ENCODE measurements around the gene TDRD5. TPM values are rescaled to one million over a fixed set of nuclear protein-coding genes. Genes with fewer than 3 reads are reported as not detected.

The TDRD5 gene, protein sequence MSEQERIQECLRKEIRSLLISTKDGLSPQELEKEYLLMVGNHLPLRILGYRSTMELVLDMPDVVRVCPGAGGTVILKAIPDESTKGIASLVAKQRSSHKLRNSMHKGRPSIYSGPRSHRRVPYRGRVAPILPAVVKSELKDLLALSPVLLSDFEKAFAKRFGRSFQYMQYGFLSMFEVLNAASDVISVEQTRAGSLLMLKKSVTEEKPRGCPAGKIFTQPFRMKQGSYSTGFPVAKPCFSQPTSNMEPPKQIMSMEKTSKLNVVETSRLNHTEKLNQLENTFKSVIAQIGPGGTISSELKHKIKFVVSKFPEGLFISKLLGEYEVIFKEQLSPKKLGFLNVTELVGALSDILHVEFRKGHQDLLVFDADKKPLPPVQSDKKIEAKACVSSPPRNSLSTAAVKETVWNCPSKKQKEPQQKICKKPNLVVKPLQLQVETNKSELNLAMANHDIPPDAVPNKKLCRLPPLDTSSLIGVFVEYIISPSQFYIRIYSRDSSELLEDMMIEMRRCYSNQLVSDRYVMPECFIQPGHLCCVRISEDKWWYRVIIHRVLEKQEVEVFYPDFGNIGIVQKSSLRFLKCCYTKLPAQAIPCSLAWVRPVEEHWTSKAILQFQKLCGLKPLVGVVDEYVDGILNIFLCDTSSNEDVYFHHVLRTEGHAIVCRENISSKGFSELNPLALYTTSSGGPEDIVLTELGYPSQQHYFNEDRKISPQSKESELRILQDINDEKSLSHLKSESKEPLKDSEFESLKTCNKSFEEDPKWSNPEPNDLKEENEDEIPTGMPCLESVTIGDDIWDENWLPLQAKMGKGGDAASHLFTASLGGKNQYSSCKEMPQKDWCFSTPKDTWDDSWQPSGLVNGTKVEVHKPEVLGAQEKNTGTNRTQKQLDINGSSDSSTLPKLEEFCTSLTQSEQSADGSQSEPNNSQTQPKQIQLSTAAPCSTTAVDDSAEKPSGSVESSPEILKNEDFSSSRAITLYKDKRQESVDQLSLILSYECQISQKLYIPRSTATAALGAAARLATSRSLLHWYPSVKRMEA
- total RNA-seq (ENCODE audit: insufficient read depth, low replicate concordance), result not detected

DNA sequence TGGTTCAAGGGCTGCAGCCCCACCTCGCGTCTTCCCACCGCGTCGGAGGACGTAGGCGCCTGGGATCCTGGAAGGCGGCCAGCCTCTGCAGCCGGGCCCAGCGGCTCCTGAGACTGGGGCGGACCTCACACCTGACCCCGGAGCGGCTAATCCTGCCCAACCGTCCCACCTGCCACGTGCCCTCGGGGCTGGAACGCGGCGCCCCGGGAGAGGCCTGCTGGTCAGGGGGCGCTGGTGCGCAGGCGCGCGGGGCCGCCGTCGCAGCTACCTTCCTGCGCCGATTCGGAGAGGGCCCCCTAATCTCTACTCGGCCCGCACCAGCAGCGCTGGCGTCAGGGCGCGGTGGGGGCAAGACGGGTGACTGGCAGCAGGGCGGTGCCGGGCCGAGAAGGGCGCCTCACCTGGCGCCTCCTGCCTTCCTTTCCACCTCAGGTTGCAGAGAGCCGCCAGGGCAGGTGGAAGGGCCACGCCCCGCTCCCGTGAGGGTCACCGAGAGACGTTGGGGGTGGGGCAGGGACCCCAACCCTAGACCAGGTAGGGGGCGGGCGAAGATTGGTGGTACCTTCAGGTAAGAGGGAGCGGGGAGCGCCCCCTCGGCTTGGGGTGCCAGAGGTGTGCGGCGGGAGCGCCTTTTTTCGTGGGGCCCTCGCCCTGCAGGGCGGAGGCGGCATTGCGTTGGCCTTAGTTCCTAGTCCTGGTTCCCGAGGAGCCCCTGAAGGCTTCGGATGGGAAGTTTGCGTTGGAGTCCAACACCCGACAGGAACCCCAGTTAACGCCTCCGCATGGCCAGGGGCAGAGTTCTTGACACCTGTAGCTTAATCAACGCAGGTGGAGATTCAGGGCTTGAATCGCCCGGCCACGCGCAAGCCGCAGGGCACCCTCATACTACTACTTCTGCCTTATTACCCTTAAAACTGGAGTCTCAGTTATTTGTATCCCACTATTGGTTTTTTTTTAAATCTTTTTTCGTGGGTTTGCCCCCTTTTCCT lies at the start of gene TDRD5:
TSS of gene TDRD5 (plus strand) at position 241 of the 989 bp plus-strand sequence. CDS start 784 bp downstream, outside the sequence.
- peak; percentile 5 for DNase-seq (ENCODE audit: low spot score)

DNA sequence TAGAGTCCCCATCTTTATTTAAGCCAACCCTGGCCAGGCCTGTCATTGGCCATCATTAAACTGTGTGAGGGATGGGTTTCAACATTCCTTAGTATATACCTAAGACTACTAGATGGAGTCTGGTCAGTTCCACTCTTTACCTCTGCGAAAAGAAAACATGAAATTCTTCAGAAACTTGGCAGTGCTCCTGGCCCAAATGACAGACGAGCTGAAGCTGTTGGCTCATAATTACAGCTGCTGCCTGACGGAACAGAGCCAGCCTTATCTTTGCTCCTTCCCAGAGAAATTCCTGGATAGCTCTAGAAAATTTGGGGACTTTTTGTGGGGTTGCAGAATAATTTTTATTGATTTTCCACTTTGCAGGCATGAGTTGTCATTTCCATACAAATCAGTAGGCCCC lies 46.3 kb upstream of the TDRD5 start:
- no peak for DNase-seq (ENCODE audit: low spot score)

DNA sequence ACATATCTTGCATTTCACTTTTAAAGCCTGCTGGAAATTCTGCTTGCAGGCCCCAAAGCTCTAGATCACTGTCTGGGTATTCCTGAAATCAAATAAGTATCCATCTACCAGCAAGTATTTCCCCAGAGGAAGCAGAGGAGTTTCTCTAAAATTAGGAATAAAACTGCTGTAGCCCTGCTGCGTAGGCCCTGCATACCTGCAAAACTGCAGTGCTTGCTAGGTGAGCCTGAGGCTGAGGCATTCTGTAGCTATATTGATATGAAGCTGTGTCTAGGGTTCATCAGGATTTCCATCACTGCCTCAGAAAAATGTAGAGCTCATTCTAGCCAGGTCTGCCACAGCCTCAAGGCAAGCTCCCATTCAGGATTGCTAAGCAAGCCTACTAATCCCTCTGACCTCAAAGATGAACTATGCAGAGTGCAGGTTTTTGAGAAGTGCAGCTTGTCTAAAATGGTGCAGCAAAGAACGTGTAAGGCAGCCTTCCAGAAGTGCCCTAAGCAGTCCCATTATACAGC lies 44.6 kb upstream of the TDRD5 start:
- no peak for DNase-seq (ENCODE audit: low spot score)

DNA sequence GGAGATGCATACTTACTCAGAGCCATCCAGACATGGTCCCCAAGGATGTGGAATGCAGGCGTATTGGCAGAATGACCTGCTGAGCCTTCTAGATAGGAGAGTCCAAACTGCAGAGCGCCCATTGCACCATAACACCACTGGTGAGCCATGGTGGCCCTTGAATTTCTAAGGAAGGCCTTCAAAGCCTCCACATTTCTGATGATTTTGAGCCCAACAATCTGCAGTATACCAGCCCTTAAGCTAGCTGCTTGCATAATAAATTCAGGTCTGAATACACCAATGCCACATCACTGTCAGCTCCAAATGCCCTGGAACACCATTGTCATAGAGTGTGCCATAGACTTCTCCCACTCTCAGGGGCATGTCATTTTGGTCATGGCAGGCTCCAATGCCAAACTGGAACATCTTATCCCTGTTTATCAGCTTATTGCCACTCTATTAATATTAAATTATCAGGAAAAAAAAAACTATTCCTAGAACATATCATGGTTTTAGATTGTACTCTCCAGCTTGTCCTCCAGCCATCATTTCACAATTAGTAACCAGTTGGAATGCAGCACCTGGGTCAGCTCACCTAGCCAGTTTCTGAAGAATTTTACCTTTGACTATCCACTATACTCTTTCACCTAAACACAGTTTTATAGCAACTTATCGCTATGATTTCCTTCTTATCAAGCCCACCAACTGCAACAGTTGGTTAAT lies 42.8 kb upstream of the TDRD5 start:
- no peak for DNase-seq (ENCODE audit: low spot score)

DNA sequence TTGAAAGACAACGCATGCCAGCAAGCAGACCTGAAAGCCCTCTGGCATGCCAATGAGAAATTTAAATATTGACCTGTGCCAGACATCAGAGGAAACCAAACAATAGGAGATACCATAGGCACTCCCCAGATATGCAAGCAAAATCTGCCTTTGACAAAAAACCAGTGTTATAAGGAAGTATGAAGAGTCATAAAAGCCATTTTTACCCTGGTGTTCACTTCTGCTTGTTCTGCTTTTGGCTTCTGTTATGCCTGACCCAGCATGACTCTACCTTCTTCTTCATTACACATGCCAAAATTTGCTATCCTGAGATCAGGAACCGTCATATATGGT lies 42.3 kb upstream of the TDRD5 start:
- no peak for DNase-seq (ENCODE audit: low spot score)

DNA sequence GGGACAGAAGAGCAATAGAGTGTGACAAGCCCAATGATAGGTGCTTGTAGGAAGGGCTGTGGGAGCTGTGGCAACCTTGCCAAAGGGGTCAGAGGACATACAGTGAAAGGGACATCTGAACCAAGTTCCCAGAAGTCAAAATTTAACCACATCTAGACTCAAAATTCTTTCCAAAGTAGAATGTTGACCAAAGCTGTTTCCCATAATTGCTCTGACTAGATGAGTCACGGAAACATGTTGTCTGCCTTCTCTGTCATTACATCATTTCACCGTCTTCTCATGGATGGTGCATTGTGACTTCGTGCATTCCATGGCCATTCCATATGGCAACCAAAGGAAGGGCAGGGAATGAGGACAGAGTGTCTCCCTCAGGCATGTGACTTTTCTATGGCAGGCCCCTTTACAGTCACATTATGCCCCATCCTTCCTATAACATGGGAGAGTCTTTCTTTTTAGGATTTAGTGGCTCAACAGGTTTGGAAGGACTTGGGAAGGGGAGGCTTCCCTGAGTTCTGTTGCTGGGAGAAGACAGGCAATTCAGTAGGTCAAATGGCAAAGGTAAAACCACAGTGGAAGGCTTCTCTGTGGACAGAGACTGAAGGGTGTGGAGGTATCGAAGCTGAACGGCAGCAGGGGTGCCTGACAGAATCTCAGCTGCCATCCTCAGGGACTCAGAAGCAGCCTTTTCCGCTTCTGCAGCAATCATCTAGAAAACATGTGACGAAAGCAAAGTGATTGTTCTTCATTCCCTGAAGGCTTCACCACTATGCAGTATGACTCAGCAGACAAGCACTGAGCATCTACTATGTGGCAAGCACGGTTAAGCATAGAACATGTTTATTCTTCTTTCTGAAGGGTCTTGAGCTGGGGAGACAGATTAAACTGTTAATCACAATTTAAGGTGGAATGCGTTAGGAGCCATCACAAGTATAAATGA lies 40.6 kb upstream of the TDRD5 start:
- no peak for DNase-seq (ENCODE audit: low spot score)

DNA sequence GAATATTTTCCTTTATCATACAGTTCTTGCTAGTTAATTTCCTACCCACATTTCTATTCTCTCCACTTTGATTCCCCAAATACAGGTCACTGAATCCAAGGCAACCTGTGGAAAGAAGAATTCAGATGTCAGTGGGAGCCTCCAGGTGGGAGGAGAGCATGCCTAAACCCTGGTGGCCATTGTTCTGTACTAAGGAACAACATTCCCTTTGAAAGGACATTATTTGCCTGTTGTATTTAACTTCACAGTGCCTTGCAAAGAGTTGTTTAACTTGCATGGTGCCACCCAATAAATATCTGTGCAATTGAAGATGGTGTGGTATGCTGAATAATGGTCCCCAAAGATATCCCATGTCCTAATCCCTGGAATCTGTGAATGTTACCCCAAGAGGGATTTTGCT lies 37.2 kb upstream of the TDRD5 start:
- no peak for DNase-seq (ENCODE audit: low spot score)

DNA sequence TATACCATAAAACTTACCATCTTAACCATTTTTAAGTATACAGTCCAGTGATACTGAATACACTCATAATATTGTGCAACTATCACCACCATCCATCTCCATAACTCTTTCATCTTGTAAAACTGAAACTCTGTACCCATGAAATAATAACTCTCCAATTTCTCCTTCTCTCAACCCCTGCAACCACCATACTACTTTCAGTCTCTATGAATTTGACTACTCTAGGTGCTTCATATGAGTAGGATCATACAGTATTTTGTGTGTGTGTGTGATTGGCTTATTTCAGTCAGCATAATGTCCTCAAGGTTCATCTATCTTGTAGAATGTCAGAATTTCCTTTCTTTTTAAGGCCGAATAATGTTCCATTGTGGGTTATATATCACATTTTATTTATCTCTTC lies 33.6 kb upstream of the TDRD5 start:
- DNase-seq (ENCODE audit: low spot score), result no peak

DNA sequence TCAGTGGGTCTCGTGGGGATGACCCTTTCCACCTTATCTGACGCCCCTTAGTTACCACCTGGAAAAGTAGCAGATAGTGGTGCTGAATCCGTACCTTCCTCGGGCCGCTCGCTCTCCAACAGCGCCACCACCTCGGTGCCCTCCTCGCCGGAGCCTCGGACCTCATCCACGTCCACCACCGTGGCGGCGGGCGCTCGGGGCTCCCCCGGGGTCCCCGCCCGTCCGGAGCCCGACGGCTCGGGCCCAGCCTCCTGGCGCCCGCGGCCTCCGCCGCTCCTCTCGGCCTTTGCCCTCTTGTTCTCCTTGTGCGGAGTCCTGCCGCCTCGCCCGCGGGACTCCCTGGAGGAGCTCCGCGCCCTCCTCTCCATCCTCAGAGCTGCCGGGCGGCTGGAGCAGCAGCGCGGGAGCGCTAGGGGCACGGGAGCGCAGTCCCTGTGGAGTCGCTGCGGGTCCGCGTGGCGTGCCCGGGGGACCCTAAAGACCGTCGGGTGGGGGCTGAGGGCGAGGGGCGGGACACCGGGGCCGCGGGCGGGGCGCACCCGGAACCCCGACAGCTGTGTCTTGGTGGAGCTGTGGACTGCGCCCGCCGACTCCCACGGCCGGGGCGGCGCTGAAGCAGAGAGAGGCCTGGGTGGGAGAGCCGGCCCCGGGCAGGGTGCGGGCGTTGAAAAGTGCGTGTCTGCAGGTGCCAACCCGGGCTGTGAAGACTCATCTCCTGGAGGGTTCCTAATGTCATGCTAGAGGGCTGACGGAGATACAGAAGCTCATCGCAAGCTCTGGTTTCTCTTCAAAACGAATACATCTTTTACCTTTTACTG lies 15.9 kb upstream of the TDRD5 start, which contains the start of gene NPHS2:
TSS of gene NPHS2 (minus strand) at position 452 of the 818 bp plus-strand sequence. CDS start at position 368, 84 bp downstream.
- no peak for DNase-seq (ENCODE audit: low spot score)

DNA sequence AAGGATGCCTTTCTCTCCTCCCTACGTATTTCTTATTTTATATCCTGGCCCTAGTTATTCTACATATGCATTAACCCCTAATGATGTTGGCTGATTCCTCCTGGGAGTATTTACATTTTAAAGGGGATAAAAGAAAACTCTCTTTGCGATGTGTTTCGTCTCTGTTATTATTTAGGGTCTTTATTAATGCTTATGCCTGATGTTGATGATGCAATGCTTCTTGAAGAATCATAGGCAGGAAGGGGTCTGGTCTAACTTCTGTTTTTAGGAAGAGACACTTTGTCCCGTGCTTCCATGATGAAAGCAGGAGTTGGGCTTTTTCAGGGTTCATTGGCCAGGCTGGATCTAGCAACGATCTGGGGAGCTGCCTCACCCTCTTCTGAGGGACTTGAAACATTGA lies 15.1 kb upstream of the TDRD5 start:
- DNase-seq (ENCODE audit: low spot score), result no peak

DNA sequence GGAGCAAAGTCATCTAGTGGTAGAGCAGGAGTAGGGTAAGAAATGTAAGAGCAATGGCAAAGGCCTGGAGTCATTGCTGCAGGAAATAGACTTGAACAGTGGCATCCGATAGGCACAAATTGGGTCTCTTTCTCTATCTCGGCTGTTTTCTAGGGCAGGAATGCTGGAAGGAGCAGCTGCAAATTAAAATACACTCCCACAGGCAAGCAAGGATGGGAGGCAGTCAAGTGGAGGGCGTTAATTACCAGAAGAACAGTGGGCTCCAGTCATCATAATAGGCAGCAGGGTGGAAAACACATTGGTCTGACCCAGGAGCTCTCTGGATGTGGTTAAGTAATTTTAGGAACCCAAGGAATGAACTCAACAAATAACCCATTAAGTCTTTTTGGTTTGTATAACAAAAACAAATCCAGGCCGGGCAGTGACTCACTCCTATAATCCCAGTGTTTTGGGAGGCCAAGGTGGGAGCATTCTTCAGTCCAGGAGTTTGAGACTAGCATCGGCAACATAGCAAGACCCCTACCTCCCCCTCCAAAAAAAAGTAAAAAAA lies 7.8 kb upstream of the TDRD5 start:
- DNase-seq (ENCODE audit: low spot score), result no peak

DNA sequence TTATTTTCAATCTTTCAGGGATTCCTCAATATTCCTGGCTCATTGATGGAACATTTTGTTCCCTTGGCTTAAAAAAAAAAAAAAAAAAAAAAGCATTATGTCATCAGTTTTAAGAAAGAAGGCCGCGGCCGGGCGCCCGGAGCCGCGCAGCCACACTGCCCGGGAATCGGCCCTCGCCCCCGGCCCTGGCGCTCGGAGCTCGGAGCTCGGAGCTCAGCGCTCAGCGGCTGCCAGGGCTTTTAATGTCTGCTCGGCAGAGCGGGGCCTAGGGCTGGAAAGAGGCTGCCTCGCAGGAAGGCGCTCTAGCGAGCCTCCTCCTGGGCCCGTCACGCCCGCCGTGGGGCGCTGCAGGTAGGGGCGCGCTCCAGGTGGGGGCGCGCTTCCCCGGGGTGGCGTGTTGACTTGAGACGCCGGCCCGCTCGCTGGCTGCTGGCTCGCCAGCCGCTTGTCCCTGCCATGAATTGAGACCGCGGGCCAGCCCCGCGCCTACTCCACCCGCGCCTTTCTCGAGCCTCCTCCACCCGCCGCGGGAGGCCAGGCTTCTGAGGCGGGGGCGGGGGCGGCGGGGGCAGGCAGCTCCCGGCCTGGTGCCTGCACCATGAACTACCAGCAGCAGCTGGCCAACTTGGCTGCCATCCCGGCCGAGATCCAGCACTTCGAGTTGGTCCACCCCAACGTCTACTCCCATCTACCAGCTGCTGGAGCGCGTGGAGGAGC lies 5.4 kb upstream of the TDRD5 start:
- DNase-seq (ENCODE audit: low spot score), result peak; percentile 47

DNA sequence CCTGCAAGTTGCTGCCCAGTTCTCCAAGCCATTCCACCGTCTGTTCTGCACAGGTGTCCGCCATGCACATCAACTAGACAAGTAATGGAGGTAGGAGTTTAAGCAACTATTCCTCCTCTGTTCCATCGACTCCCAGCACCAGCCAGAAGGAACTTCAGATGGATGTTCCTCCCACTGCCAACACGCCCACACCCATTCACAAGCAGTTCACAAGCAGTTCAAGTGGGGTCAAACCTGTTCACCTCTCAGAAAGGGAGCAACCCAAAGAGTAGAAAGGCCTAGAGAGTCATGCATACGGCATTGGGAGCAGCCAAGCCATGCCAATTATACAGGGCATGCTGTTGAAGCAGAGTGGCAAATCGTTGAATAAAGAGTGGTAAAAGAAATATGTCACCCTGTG lies 4.3 kb upstream of the TDRD5 start:
- no peak for DNase-seq (ENCODE audit: low spot score)

DNA sequence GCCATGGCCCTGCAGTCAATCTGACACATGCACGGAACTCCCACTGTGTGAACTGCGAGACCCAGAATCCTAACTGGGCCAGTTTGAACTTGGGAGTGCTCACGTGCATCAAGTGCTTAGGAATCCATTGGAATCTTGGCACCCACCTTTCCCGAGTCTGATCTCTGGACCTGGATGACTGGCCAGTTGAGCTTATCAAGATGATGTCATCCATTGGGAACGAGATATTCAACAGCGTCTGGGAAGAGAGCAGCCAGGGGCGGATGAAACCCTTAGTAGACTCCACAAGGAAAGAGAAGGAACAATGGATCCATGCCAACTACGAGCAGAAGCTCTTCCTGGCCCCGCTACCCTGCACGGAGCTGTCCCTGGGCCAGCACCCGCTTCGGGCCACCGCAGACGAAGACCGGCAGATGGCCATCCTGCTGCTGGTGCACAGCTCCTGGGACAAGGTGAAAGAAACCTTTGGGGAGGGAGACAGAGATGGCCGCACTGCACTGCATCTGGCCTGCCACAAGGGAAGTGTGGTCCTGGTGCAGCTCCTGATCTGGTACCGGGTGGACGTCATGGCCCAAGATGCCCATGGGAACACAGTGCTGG lies 3.1 kb upstream of the TDRD5 start:
- DNase-seq (ENCODE audit: low spot score), result no peak

DNA sequence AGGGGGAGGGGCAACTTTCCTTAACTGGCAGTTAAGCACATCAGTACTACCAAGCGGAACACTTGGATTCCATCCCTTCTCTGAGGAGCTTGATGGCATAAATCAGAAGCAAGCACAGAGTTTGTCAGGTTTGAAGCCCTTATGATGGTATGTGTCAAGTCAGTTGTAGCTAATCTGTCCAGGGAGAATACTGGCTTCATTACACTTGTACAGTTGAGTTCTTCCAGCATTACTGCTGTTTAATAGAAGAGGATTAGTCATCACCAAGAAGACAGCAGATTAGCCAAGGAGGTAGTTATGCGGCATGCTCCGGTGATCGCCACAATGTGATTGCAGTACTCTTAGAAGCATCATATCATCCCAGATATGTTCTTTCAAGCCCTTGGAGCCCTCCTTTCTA lies 2.1 kb upstream of the TDRD5 start:
- no peak for DNase-seq (ENCODE audit: low spot score)

DNA sequence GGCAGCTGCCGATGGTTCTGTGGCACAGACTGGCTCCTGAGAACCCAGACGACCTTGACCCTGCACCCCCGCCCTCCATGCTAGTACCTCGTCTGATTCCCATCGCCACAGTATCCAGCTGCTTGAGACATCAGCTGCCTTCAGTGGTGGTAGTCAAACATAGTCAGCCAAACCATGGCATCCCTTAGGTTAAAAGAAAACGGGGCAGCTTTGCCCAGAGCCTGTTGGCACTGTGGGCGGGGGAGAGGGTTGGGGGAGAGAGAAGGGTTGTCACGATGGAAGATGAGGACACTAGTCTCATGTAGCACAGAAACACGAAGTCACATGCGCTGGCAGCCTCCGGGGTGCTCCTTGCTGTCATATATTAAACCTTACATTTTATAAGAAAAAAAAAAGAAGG lies 961 bp upstream of the TDRD5 start:
- DNase-seq (ENCODE audit: low spot score), result no peak

DNA sequence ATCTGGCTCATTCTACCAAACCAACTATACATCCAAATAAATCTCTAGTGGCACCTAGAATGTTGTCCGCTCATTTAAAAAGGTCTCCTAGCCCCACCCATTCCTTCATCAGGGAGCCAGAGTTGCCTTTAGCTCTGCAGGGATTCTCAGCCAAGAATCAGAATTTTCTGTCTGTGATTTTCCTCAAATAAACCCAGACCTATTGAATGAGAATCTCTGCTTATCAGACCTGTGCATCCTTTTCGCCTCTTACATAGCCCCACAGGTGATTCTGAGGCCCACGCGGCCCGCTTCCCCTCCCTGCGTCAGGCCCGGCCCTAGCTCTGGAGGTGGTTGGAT lies 410 bp upstream of the TDRD5 start:
- no peak for DNase-seq (ENCODE audit: low spot score)

All from umbilical cord (tissue), 2 donors.